MM.1S (cell line): ENCODE data around the gene CFAP54.

Source experiments
- CTCF ChIP-seq: fragments of 300-600 bp; sonication (generic); IDR thresholded peaks from 2 replicates; pipeline ENCODE4 v1.5.1; 2016; ENCODE audit warnings: antibody characterized with exemption, low read length, mixed read lengths
- EZH2 ChIP-seq: fragments of 300-600 bp; sonication (generic); optimal IDR thresholded peaks from 2 replicates; pipeline ENCODE3; 2017; ENCODE audit warnings: low read depth, mild to moderate bottlenecking, antibody characterized with exemption, low read length, mixed read lengths
- EZH2phosphoT487 ChIP-seq: fragments of 300-600 bp; sonication (generic); IDR thresholded peaks from 2 replicates; pipeline ENCODE4 v1.6.1; 2018; ENCODE audit warnings: antibody characterized with exemption, low read length

GRCh38 chr12:96623656-96624217 is 134.4 kb downstream of the CFAP54 start:
- no peak for TF ChIP-seq CTCF
- no peak for TF ChIP-seq EZH2
- no peak for TF ChIP-seq EZH2phosphoT487
